ENCODE data around the gene PTPN22. TPM values are rescaled to one million over a fixed set of nuclear protein-coding genes. Genes with fewer than 3 reads are reported as not detected.

The PTPN22 gene
- total RNA-seq, 4 donors from 2014 or later = 0.57 to 17.5 (median 4.7) TPM

GRCh38 chr1:113872219-113872935 is 865 bp upstream of the PTPN22 start:
- TF ChIP-seq CTCF (IDR thresholded peaks at IDR 0.05; ENCODE audit: low read depth) = no peak

- TF ChIP-seq CTCF (IDR thresholded peaks at IDR 0.05; ENCODE audit: low read depth) = no peak
Observed at GRCh38 chr1:113870778-113871177, 734 bp downstream of the PTPN22 start.

GRCh38 chr1:113868387-113869083 is 3.0 kb downstream of the PTPN22 start:
- no peak for TF ChIP-seq CTCF (IDR thresholded peaks at IDR 0.05; ENCODE audit: low read depth)

- no peak for TF ChIP-seq CTCF (IDR thresholded peaks at IDR 0.05; ENCODE audit: low read depth)
Observed at GRCh38 chr1:113861641-113862040, 9.9 kb downstream of the PTPN22 start.

GRCh38 chr1:113860891-113861290 is 10.6 kb downstream of the PTPN22 start:
- no peak for TF ChIP-seq CTCF (IDR thresholded peaks at IDR 0.05; ENCODE audit: low read depth)

GRCh38 chr1:113859478-113860175 is 11.9 kb downstream of the PTPN22 start:
- TF ChIP-seq CTCF (IDR thresholded peaks at IDR 0.05; ENCODE audit: low read depth) = no peak

- TF ChIP-seq CTCF (IDR thresholded peaks at IDR 0.05; ENCODE audit: low read depth) = no peak
Observed at GRCh38 chr1:113858982-113859381, 12.5 kb downstream of the PTPN22 start.

Data from subcutaneous adipose tissue (tissue), 4 donors.